HepG2 (cell line): Measurements from ENCODE around the gene VGLL4. TPM values are rescaled to one million over a fixed set of nuclear protein-coding genes. Genes with fewer than 3 reads are reported as not detected.

Experiments used
- ATAC-seq: fragments of 200-7000 bp; cut with Tn5 transposase; 3 replicates; pipeline ENCODE4 v1.9.1; 2020; ENCODE audit warnings: mild to moderate bottlenecking, moderate library complexity
- BruUV-seq: library from RNA; stranded (reverse); fragments of 400-500 nt; replicated peaks from 2 replicates; lab custom pipeline; 2021; lab: Mats Ljungman, UMichigan
- CTCF ChIA-PET: fragments of 300-600 bp; formaldehyde crosslinking; extraction: SDS; loops from one replicate; lab custom pipeline; 2021; ENCODE audit warnings: low total read pairs, inconsistent platforms, low intra/inter-chr PET ratio; lab: Yijun Ruan, JAX
- POLR2A ChIA-PET: fragments of 350-600 bp; sonication (Branson Sonifier 250); formaldehyde crosslinking; loops from one replicate; lab custom pipeline; 2020; ENCODE audit warnings: antibody characterized with exemption, inconsistent platforms; lab: Yijun Ruan, JAX
- DNase-seq: peaks from one replicate; pipeline ENCODE4 v3.0.0-alpha.2; 2015; ENCODE audit warnings: low spot score
- FAIRE-seq: peaks from 3 replicates; lab custom pipeline; 2011; peaks lifted over from hg19 to GRCh38; lab: Jason Lieb, UNC
- H2AFZ ChIP-seq: one replicate; pipeline ENCODE4 v1.6.1; 2011; ENCODE audit warnings: low read length, inconsistent platforms
- H3K27ac ChIP-seq: fragments of 300-600 bp; 3 replicates; pipeline ENCODE4 v1.8.0; 2011; ENCODE audit warnings: mixed run types, mild to moderate bottlenecking, mixed read lengths, low read length, inconsistent platforms; ENCODE audit not compliant: insufficient read depth; ENCODE audit errors: extremely low read length
- H3K27me3 ChIP-seq, 2 experiments: fragments of 200-600 bp in 1 of 2; 2 replicates in 1 of 2; 3 replicates in 1 of 2; pipeline versions ENCODE4 v1.6.0 to v1.8.0; 2011; ENCODE audit warnings: low read length in 2 of 2, mild to moderate bottlenecking in 2 of 2, moderate library complexity in 2 of 2, inconsistent platforms in 1 of 2; ENCODE audit not compliant: insufficient read depth in 2 of 2, control insufficient read depth in 1 of 2
- H3K36me3 ChIP-seq, 2 experiments: fragments of 200-600 bp in 1 of 2; replicated peaks in 1 of 2; 2 replicates in 1 of 2; 3 replicates in 1 of 2; pipeline versions ENCODE4 v1.5.1 to v1.8.0; 2011; ENCODE audit warnings: low read length in 2 of 2, inconsistent platforms in 1 of 2; ENCODE audit not compliant: insufficient read depth in 2 of 2, control insufficient read depth in 1 of 2
- H3K4me1 ChIP-seq: 2 replicates; pipeline ENCODE4 v1.5.1; 2012; ENCODE audit warnings: low read length, inconsistent platforms; ENCODE audit not compliant: insufficient read depth
- H3K4me2 ChIP-seq: 2 replicates; pipeline ENCODE4 v1.6.0; 2011; ENCODE audit warnings: low read depth, low read length, inconsistent platforms
- H3K4me3 ChIP-seq, 3 experiments: fragments of 200-600 bp in 1 of 3; sonication (generic), shearing (Covaris generic) in 1 of 3; replicated peaks in 1 of 3; 2 replicates each; pipeline ENCODE4 v1.5.1; 2011 to 2016; ENCODE audit warnings: low read length in 3 of 3, inconsistent platforms in 2 of 3, low read depth in 2 of 3, mild to moderate bottlenecking in 2 of 3, control low read depth in 1 of 3, mixed read lengths in 1 of 3; ENCODE audit not compliant: insufficient read depth in 1 of 3
- H3K79me2 ChIP-seq: one replicate; pipeline ENCODE4 v1.6.1; 2011; ENCODE audit warnings: low read length, inconsistent platforms; ENCODE audit not compliant: insufficient read depth
- H3K9ac ChIP-seq: 2 replicates; pipeline ENCODE4 v1.6.0; 2011; ENCODE audit warnings: mild to moderate bottlenecking, low read depth, low read length, inconsistent platforms; ENCODE audit not compliant: insufficient read depth
- H3K9me3 ChIP-seq: 2 replicates; pipeline ENCODE4 v1.5.1; 2012; ENCODE audit warnings: mild to moderate bottlenecking, low read length
- H4K20me1 ChIP-seq: 2 replicates; pipeline ENCODE4 v1.6.0; 2011; ENCODE audit warnings: inconsistent platforms, mild to moderate bottlenecking, low read length, moderate library complexity; ENCODE audit not compliant: insufficient read depth
- ATRX ChIP-seq: sonication (generic); formaldehyde crosslinking; IDR thresholded peaks from 2 replicates; pipeline ENCODE4 v1.4.0; 2020; ENCODE audit warnings: missing genetic modification reagents, borderline replicate concordance
- HDAC1 ChIP-seq: sonication (generic); formaldehyde crosslinking; IDR thresholded peaks from 2 replicates; pipeline ENCODE4 v1.5.1; 2020; ENCODE audit warnings: mild to moderate bottlenecking, missing genetic modification reagents
- HOXA9 ChIP-seq: sonication (generic); formaldehyde crosslinking; IDR thresholded peaks from 2 replicates; pipeline ENCODE4 v1.8.1; 2022; ENCODE audit warnings: missing genetic modification reagents, mild to moderate bottlenecking, moderate library complexity, borderline replicate concordance
- MAFK ChIP-seq, 2 experiments: IDR thresholded peaks in 1 of 2; conservative IDR thresholded peaks in 1 of 2; 2 replicates each; pipeline ENCODE4 v1.6.1; 2011; ENCODE audit warnings: improper control_type of control experiment in 2 of 2, low read length in 2 of 2
- MEIS1 ChIP-seq: sonication (generic); formaldehyde crosslinking; IDR thresholded peaks from 2 replicates; pipeline ENCODE4 v1.9.0; 2021; ENCODE audit warnings: mild to moderate bottlenecking, missing genetic modification reagents, moderate library complexity, borderline replicate concordance
- RBM22 ChIP-seq: fragments of 200-400 bp; formaldehyde crosslinking; optimal IDR thresholded peaks from 2 replicates; pipeline ENCODE3; 2017; ENCODE audit warnings: mild to moderate bottlenecking, low read length, moderate library complexity
- SKI ChIP-seq: fragments of 450-650 bp; IDR thresholded peaks from one replicate; pipeline ENCODE4 v1.6.1; 2018; ENCODE audit warnings: mild to moderate bottlenecking; ENCODE audit not compliant: partially characterized antibody
- SSRP1 ChIP-seq: IDR thresholded peaks from 2 replicates; pipeline ENCODE4 v1.6.1; 2016; ENCODE audit warnings: control low read depth
- ZBTB37 ChIP-seq: sonication (generic); formaldehyde crosslinking; IDR thresholded peaks from 2 replicates; pipeline ENCODE4 v1.4.0; 2020; ENCODE audit warnings: mild to moderate bottlenecking, missing genetic modification reagents
- ZIK1 ChIP-seq: sonication (generic); formaldehyde crosslinking; IDR thresholded peaks from 2 replicates; pipeline ENCODE4 v1.5.0; 2020; ENCODE audit warnings: mild to moderate bottlenecking, low read depth, missing genetic modification reagents, borderline replicate concordance
- ZKSCAN1 ChIP-seq: fragments of 150-350 bp; IDR thresholded peaks from 2 replicates; pipeline ENCODE4 v1.6.1; 2014; ENCODE audit warnings: low read length
- ZNF296 ChIP-seq: sonication (generic); formaldehyde crosslinking; conservative IDR thresholded peaks from 2 replicates; pipeline ENCODE4 v1.5.0; 2020; ENCODE audit warnings: mild to moderate bottlenecking, missing genetic modification reagents
- ZNF552 ChIP-seq: sonication (generic); formaldehyde crosslinking; IDR thresholded peaks from 2 replicates; pipeline ENCODE4 v1.9.0; 2022; ENCODE audit warnings: missing genetic modification reagents, mild to moderate bottlenecking, borderline replicate concordance
- ZNF644 ChIP-seq: IDR thresholded peaks from 2 replicates; pipeline ENCODE4 v1.6.1; 2016; ENCODE audit warnings: low read depth
- WGBS: methylation state at CpG from one replicate; pipeline ENCODE4 v1.1.6; 2017; ENCODE audit warnings: low lambda C conversion rate; 5-methylcytosine and 5-hydroxymethylcytosine counted together
- in situ Hi-C: cut with HindIII; loops from 2 replicates; pipeline ENCODE4 v1.10.0; 2017; ENCODE audit warnings: low pct_unique_long_range_greater_than_20kb; ENCODE audit not compliant: extremely low pct_ligation_motif_present
- intact Hi-C: fragments of 100-400 bp; cut with micrococcal nuclease; formaldehyde crosslinking; loops from one replicate; pipeline ENCODE4 v1.10.0; 2022; ENCODE audit not compliant: unreplicated experiment
- polyA plus RNA-seq, 8 experiments: library from polyadenylated mRNA; depleted of rRNA in 3 of 8; stranded (reverse) in 7 of 8; unstranded in 1 of 8; fragments of >200 nt; fragmentation: Illumina TruSeq in 4 of 8; extraction: Trizol in 4 of 8; gene quantifications; 2 replicates each; pipeline versions ENCODE4 v1.2.1 to v1.2.3, GENCODE V29; 2011 to 2016; ENCODE audit warnings: low read depth in 4 of 8, missing spikeins in 1 of 8, mixed read lengths in 1 of 8; ENCODE audit not compliant: insufficient read depth in 1 of 8
- total RNA-seq, 5 experiments: library from RNA; depleted of rRNA; stranded (reverse); fragments of >200 nt; fragmentation: Illumina TruSeq; extraction: Trizol; gene quantifications; 2 replicates each; pipeline ENCODE4 v1.2.3, GENCODE V29; 2016; ENCODE audit warnings: low read depth in 1 of 5

Gene VGLL4
- total and polyA plus RNA-seq, 2 of the 13 experiments (the other 11 are each of a cell fraction or from before 2014, with no cell fraction given), result 23.2 to 39.0 TPM

- Histone ChIP-seq H2AFZ (no peak overlapping the region), H3K79me2 (peaks cover 94% of the 10 kb centered on the region), H3K4me2 (no peak overlapping the region), H3K9ac (no peak overlapping the region), H3K4me3 (no peak overlapping the region), H3K27ac (no peak overlapping the region), H3K36me3 (peaks cover 11 to 15% of the 10 kb centered on the region in 2 experiments; a peak in 4 of 5 replicates)
- POLR2A ChIA-PET, result no interaction called here
- in situ Hi-C loops (no loop called here), intact Hi-C loops (no loop called here)
- ATAC-seq, result no peak
- WGBS, result 95% methylated on average over 10 of the region's 10 CpGs
- no peak for DNase-seq
- no TSS peak for BruUV-seq
- CTCF ChIA-PET, result no interaction called here
- FAIRE-seq, result no peak
- no peak for TF ChIP-seq ZNF552 (CRISPR knock-in tag)
- peak; percentile 67 for TF ChIP-seq RBM22
- TF ChIP-seq, all 625 proteins: peak for 1
- Histone ChIP-seq H4K20me1 (peaks cover 53% of the 10 kb centered on the region), H3K9me3 (no peaks in the 10 kb centered on the region), H3K27me3 (no peaks in the 10 kb centered on the region), H3K4me1 (peaks cover 49% of the 10 kb centered on the region)
Observed at GRCh38 chr3:11583638-11584046, 60.1 kb downstream of the VGLL4 start.

- Histone ChIP-seq H3K4me3 (no peak overlapping the region), H3K9me3 (no peaks in the 10 kb centered on the region), H3K4me1 (peaks cover 45% of the 10 kb centered on the region), H4K20me1 (peaks cover 50% of the 10 kb centered on the region), H3K27me3 (no peaks in the 10 kb centered on the region), H3K36me3 (peaks cover 9 to 13% of the 10 kb centered on the region in 2 experiments; a peak in 4 of 5 replicates), H3K4me2 (no peak overlapping the region), H2AFZ (no peak overlapping the region), H3K27ac (no peak overlapping the region), H3K9ac (no peak overlapping the region), H3K79me2 (peaks cover 94% of the 10 kb centered on the region)
- in situ Hi-C loops (no loop called here), intact Hi-C loops (no loop called here)
- FAIRE-seq (no peak), DNase-seq (no peak), ATAC-seq (no peak)
- no TSS peak for BruUV-seq
- CTCF ChIA-PET, result no interaction called here
- POLR2A ChIA-PET, result no interaction called here
- TF ChIP-seq ZNF296 (CRISPR knock-in tag), result no peak
- TF ChIP-seq ZKSCAN1, result no peak
- TF ChIP-seq MEIS1 (CRISPR knock-in tag), result no peak
- TF ChIP-seq ZBTB37, result no peak
- no peak for TF ChIP-seq SSRP1 (CRISPR knock-in tag)
- no peak for TF ChIP-seq SKI
- no peak for TF ChIP-seq ZNF644 (CRISPR knock-in tag)
- no peak for TF ChIP-seq ATRX (CRISPR knock-in tag)
- TF ChIP-seq HOXA9 (CRISPR knock-in tag), result no peak
- TF ChIP-seq ZIK1, result no peak
- TF ChIP-seq MAFK (conservative IDR thresholded peaks at IDR 0.05 in 1 of 2, IDR thresholded peaks at IDR 0.05 in 1 of 2; ENCODE audit: low read length in 2 of 2), result no peak
- no peak for TF ChIP-seq HDAC1 (CRISPR knock-in tag)
Observed at GRCh38 chr3:11583235-11583634, 60.5 kb downstream of the VGLL4 start.
